ENCODE data around the gene FGFRL1.

GRCh38 chr4:1027219-1027914 is 15.9 kb downstream of the FGFRL1 start:
- TF ChIP-seq EZH2phosphoT487 (IDR thresholded peaks at IDR 0.05; ENCODE audit: insufficient read depth, low read depth) (no peak), EZH2 (IDR thresholded peaks at IDR 0.05; ENCODE audit: insufficient read depth, poor library complexity, severe bottlenecking) (no peak)

All from GM23248 (cell line).